HG03442 (cell line): ENCODE measurements around the gene OPN1SW.

Experiments used
- ATAC-seq: cut with Tn5 transposase; IDR thresholded peaks from one replicate; pipeline ENCODE4 v1.9.1; 2021; ENCODE audit warnings: mild to moderate bottlenecking, moderate library complexity; ENCODE audit not compliant: unreplicated experiment

Gene OPN1SW

DNA sequence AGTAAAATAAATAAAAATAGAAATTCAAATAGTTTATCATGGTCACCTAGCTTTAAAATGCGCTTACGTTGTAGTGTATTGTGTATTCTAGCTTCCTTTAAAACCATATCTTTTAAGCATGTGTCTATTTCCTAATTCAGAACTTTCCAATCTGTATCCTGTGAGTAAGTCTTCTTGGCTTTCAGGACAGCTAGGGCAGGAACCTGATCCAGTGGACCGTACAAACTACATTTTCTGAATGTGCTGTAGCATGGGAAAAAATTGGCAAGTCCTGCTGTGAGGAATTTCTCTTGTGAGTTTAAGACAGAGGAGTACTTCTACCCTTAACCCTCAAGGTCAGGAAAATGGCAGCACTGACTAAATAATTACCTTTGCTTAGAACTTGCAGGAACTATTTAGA is 12.1 kb downstream of the OPN1SW start:
- no peak for ATAC-seq

- ATAC-seq, result no peak
Measured at GRCh38 chr7:128759242-128759641, 16.4 kb downstream of the OPN1SW start.

DNA sequence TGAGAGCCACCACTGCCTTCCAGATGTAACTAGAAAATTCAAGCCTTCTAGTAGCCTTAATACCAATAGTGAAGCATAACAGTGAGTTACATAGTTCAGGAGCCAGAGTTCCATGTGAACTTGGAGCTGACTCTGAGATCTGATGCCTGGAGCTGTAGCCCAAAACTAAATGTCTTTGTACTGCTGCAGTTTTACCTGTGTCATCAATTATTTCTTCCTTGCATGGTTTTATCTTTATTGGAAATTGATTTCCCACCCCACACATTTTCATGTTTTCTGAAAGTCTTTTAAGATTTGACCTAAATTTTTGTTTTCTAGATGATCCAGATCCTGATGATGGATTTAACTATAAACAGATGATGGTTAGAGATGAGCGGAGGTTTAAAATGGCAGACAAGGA is 17.0 kb downstream of the OPN1SW start:
- ATAC-seq, result no peak

GRCh38 chr7:128757203-128757602 is 18.4 kb downstream of the OPN1SW start:
- no peak for ATAC-seq

DNA sequence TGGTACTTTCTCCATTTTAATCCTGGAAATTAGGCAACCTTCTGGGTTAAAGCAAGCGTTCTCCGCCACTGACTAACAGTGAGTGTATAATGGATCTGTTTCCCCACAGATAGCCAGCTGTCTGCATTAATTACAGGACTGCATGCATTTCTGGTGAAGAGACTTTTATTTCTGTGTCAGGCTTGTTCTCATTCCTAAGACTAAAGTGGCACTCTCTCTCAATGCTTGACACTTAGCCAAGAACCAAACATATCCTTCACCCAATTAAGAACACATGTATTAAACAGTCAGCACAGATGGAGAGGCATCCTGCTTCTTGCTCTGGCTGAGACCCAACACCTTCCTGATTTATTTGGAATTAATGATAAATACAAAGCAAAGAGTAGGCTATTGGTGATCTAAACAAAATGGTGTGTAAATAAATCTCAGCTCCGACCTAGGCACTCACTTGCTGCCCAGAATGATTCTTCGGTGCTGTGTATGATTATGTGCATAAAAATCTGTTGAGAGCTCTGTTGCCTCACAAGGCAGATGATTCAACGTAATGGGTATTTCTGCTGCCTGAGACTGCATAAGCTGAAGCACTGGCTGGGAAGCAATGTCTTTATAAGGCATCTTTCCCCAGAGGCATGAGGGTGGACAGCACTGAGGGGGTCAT is 19.6 kb downstream of the OPN1SW start:
- no peak for ATAC-seq

DNA sequence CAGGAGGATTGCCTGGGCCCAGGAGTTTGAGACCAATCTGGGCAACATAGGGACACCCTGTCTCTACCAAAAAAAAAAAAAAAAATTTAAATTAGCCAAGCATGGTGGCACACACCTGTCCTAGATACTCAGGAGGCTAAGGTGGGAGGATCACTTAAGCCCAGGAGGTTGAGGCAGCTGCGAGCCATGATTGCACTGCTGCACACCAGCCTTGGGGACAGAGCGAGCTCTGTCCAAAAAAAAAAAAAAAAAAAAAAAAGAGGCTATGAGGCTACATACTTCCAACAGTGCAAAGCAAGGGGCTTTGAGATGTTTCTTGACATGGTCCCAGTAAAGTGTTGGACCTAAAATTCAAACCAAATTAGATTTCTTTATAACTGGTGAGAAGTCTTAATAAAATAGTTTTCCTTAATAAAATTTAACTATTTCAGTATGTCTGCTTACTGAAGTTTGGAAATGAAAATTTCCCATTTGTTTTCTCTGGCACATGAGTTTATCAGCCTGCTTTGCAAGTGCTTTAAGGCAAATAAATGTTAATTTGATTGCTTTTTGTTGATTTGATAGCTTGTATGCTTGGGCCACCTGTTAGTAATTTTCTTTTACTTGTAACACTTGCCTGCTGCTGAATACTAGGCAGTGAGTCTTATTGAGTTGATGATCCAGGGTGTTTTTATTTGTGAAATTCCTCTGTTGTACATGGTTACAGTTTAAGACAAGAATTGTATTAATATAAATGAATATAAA is 20.3 kb downstream of the OPN1SW start:
- ATAC-seq, result no peak

DNA sequence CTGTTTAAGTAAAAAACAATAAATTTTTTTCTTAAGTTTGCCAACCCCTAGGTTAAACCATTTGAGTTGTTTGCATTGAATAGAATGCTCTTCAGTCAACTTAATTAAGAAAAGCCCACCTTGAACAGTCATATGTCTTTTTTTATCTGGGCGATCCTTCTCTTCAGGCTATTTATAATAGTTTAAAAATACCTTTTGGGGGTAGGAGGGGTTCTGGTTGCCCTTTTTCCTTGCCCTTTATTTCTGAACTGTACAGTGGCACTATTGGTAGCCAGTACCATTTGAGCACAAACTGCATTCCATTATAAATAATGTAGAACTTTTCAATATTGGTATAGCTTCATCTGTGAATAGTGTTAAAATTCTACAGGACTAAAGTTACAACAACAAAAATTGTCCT is 23.3 kb downstream of the OPN1SW start:
- no peak for ATAC-seq

DNA sequence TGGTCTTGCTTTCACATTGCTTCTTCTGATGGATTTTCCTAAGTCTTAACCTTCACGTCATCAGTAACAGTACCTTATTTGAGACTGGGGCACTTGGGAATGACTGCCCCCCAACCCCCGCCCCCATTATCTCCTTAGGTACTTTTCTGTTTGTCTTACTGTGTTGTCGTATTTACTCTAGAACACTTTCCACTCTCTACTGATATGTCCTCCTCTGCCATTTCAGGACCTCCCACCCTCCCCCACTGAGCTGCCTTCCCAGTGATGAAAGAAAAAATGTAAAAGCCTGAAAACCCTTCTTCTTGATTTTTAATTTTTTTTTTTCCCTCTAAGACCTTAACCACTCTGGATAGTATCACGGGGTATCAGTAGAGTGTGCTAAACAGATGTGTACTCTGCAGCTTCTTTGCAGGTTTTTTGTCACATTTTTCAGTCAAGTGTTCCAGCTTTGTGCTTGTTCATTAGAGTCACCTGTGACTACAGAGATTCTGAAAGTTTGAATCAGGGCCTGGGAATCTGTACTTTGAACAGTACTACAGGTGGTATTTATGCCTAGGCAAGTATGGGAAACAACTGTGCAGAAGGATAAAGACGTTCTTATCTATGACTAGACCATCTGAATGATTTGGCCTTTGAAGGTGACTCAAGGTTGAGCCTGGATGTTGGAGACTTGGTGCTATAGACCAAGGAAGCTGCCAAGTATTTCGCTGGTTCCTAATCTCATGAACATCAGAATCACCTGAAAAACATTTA is 28.1 kb downstream of the OPN1SW start:
- no peak for ATAC-seq

DNA sequence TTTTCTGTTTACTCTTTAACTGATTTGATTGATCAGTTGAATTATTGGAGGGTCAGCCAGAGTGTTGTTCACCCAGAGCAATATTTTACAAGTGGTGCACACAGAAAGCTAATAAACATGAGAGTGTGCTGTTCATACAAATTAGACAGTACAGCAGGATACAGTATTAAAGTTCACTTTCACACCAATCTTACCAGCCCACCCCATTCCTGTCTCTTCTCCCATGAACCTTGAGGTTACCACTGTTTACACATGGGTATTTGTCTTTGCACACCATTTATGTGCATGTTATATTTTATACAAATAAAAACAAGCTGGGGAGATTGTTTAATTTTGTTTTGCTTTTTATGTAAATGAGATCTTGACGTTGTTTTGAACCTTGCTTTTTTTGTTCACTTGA is 29.9 kb downstream of the OPN1SW start:
- no peak for ATAC-seq

DNA sequence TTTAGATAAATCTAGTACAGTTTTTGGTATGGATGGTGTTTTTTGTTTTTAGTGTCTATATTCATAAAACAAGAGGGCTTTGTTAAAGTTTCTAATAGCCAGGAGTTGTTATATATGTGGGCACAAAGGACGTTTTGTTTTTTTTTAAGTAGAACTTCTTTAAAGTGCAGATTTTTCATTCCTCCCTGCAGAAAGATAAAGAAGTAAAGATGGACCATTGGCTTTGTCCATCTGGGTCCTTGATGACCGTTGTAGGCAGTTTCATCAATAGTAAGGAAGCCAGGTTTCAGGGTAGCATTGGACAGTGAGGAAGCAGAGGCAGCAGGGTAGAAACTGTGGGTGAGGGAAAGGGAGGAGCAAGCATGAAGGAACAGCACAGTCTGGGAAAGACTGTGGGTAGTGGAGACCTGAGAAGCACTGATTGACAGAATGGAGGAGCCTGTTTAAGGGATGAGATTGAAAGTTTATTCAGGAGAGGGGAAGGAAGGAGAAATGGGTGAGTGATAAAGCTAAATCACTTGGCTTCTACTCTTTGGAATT is 31.2 kb downstream of the OPN1SW start:
- ATAC-seq, result no peak

GRCh38 chr7:128743112-128743772 is 32.4 kb downstream of the OPN1SW start:
- ATAC-seq, result no peak

- no peak for ATAC-seq
Measured at GRCh38 chr7:128742206-128742605, 33.4 kb downstream of the OPN1SW start.

- no peak for ATAC-seq
Measured at GRCh38 chr7:128741491-128741890, 34.1 kb downstream of the OPN1SW start.

DNA sequence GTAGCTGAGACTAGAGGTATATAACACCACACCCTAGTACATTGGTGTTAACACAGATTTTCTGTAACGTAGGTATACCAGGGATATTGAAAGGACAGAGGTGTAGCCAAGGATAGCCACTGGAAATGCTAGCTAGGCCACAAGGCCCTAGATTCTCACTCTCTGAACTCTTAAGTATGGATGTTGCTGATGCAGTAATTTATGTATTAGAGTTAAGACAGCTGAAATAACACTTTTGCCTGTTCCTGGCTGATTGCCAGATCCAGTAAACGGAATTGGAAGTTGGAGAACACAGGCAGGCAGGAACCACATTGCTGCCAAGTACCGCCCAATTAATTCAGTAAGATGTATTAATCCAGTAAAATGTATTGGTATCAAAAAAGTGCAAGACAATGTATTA is 34.6 kb downstream of the OPN1SW start:
- no peak for ATAC-seq

DNA sequence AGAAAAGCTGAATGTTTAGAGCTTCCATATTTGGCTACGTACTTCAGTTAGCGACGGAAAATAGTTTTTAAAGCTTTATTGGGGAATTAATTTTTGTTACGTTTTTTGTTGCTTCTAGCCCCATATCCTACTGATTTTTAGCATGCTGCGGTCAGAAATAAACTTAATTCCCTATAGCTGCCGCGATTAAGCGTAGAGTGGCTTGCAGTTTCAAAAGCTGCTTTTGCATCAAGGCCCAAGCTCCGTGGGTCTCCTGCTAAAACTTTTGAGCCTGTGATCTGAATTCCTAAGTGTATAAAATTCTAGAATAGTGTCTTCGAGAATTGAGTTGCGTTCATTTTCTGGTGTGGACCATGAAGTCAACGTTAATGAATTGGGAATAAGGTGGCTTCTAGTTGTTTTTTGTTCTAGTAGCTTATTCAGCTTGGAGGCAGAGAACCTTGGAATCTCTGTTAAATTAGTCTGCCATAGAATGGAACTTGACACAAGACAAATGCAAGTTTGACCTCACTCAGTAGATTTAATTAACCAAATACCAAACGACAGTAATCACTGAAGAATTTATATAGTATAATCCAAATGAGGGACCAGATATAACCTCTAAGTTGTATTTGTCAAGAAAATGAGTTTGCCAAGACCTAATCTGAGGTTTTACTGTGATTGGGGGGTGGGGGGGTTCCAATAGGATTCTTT is 35.5 kb downstream of the OPN1SW start:
- no peak for ATAC-seq

DNA sequence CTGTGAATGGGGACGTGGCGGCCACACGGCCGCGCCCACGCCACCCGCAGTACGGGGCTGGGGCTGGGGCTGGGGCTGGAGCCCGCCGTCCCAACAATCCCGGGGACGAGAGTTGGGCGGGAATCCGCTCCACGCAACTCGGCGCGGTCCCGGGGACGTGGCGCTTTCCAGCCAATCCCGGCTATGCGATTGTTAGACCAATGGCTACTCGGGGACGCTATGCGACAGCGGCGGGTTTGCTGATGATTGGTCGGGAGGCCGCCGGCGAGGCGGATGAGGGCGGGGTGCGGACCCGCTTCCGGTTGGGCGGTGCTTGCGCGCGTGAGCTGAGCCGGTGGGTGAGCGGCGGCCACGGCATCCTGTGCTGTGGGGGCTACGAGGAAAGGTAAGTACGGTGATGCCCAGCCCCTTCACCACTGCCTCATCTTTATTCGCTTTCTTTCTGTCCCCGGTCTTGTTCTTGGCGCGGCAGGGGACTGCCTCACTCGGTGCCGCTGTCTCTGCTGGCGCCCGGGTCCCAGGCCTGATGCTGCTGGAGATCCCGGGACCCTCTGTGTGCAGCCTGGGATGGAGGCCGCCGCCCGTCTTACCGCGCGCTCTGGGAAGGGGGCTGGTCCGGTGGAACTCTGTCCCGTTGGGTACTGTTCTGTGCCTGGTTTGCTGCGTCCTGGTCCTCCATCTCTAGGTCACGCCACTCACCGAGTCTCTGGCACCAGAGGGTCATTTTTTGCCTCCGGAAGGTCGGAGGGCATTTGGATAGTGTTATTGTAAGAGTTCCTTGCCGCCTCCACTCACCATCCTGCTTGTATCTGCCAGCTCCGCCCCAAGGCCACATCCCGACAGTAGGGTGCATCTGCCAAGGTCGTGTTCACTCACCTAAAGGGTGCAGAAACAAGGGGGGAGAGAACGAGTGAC is 36.3 kb downstream of the OPN1SW start, which contains the start of gene CALU:
Gene CALU (plus strand): TSS at position 312 of the 915 bp plus-strand sequence. CDS start 9,225 bp downstream, outside the sequence.
- ATAC-seq, result peak; percentile 98

DNA sequence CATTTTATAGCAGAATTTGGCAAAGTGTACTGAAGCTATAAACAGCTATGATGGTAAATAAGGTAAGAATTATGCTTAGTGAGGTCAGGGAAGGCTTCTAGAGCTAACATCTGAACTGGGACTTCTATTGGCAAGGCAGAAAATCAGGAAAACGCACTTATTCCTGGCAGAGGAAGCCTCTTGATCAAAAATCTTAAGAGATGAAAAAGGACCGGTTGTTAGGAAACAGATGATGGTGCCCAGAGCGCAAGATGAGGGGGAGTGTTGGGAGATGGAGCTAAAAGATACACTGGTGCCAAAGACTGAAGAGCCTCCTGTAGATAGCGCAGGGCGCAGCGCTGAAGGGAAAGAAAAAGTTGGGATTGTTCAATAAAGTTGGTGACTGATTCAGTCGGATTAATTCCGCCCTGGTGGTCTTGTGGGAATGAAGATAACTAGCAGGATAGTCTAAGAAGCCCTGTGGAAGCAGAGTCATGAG is 37.0 kb downstream of the OPN1SW start:
- no peak for ATAC-seq

DNA sequence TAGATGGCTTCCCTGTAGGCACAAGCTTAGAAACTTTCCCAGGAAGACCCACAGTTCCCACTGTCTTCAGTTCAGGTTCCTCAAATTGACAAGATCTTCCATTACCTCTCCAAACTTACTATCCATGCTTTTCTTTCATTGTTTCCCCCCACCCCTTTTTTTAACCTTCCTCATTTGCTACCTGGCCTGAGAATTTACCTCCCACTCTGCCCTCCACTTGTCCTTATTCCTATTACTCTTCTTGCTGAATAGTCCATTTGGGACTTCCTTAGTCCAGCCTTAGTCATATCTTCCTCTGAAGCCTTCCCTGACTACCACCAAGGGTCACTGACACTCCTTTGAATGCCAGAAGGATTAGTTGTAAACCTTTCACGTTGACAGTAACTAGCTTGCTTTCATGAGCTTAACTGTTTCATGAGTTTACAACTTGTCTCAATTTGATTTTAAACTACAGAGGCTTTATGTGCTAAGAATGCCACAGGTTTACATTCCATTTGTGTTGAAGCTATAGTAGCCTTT is 37.7 kb downstream of the OPN1SW start:
- no peak for ATAC-seq

DNA sequence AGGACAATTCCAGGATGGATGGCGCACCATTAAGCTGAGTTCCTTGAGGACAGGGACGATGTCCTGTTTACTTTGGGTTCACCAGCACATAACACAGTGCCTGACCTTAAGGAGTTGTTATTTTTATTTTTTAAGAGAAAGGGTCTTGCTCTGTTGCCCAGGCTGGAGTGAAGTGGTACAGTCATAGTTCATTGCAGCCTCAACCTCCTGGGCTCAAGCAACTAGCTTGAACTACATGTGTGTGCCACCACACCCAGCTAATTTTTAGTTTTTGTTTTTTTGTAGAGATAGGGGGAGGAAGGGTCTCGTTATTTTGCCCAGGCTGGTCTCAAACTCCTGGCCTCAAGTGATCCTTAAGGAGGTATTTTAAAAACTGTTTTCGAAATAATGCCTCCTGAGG is 38.2 kb downstream of the OPN1SW start:
- no peak for ATAC-seq
